ENCODE measurements around the gene GLOD4.

Gene GLOD4

DNA sequence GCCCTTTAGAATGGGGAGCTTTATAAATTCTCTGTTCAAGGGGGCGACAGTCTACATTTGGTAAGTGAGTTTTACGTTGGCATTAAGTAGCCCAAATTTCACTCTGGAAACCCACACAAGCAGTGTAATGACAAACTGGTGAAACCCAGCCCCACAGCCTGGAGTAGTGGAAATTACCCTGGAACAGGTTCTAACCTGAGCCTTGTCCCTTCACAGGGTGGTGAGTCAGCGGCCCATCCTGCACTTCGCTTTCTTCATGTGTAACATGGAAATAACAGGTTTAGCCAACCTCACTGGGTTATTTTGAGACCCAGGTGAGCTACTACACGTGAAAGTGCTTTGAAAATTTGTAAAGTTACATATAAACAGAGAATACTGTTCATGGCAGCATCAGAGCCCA lies 53.2 kb downstream of the GLOD4 start:
- H3K4me3 ChIP-seq (ENCODE audit: control insufficient read depth, low read depth, low read length) = no peak overlapping the region
- DNase-seq (ENCODE audit: low read depth) = no peak
- TF ChIP-seq, protein P1, sequence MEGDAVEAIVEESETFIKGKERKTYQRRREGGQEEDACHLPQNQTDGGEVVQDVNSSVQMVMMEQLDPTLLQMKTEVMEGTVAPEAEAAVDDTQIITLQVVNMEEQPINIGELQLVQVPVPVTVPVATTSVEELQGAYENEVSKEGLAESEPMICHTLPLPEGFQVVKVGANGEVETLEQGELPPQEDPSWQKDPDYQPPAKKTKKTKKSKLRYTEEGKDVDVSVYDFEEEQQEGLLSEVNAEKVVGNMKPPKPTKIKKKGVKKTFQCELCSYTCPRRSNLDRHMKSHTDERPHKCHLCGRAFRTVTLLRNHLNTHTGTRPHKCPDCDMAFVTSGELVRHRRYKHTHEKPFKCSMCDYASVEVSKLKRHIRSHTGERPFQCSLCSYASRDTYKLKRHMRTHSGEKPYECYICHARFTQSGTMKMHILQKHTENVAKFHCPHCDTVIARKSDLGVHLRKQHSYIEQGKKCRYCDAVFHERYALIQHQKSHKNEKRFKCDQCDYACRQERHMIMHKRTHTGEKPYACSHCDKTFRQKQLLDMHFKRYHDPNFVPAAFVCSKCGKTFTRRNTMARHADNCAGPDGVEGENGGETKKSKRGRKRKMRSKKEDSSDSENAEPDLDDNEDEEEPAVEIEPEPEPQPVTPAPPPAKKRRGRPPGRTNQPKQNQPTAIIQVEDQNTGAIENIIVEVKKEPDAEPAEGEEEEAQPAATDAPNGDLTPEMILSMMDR (conservative IDR thresholded peaks at IDR 0.05; ENCODE audit: control insufficient read depth, insufficient read depth, low read depth, low read length) = no peak

DNA sequence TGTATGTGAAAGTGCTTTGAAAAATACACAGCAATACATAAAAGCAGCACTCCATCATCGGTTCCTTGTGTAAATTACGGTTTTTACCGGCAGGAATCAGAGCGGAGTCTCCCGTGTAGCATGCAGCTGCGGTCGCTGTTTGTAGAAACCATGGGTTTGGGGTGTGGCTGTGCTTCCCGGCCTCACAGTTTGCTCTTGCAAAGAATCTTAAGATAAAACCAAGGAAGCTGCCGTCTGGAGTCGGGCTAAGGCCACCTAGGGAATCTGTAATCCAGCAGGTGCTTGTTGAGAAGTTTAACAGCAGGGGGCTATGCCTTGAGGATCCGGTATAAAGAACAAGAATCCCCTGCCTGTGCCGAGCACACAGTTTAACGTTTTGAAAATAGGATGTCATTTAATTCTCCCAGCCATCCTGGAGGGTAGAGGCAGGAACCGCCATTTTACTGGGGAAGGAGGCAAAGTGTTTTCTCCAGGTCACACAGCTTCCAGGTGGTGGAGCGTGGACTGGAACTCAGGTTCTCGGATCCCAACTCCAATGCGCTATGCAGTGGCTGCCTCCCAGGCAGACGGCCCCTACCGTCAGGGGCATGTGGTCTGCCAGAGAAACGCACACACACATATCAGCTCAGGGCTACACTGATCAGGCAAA lies 55.7 kb downstream of the GLOD4 start:
- no peak overlapping the region for H3K4me3 ChIP-seq (ENCODE audit: control insufficient read depth, low read depth, low read length)
- TF ChIP-seq, protein P1 (conservative IDR thresholded peaks at IDR 0.05; ENCODE audit: control insufficient read depth, insufficient read depth, low read depth, low read length) = no peak

DNA sequence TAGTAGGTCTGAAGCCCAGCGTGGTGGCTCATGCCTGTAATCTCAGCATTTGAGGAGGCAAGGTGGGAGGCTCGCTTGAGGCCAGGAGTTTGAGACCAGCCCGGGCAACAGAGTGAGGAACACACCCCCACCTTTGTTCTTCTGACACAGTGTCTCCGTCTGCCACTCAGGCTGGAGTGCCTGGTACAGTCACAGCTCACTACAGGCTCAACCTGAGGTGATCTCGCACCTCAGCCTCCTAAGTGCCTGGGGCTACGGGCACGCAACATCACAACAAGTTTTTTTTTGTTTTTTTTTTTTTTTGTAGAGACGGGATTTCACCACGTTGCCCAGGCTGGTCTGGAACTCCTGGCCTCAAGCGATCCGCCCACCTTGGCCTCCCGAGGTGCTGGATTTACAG lies 56.3 kb downstream of the GLOD4 start:
- no peak overlapping the region for H3K4me3 ChIP-seq (ENCODE audit: control insufficient read depth, low read depth, low read length)
- TF ChIP-seq, protein P1 (conservative IDR thresholded peaks at IDR 0.05; ENCODE audit: control insufficient read depth, insufficient read depth, low read depth, low read length) = no peak
- no peak for DNase-seq (ENCODE audit: low read depth)

More for the DNA sequence above, 55.7 kb downstream of the GLOD4 start:
- DNase-seq (ENCODE audit: low read depth) = no peak

DNA sequence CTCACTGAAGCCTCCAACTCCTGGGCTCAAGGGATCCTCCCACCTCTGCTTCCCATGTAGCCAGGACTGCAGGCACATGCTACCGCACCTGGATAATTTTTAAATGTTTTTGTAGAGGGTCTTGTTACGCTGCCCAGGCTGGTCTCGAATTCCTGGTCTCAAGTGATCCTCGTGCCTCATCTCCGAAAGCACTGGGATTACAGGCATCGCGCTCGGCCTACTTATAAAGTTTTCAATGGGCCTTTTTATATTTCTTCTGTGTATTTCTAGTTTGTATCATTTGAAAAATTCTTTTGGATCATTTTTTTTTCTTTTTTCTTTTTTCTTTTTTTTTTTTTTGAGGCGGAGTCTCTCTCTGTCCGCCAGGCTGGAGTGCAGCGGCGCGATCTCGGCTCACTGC lies 57.0 kb downstream of the GLOD4 start:
- no peak for DNase-seq (ENCODE audit: low read depth)

DNA sequence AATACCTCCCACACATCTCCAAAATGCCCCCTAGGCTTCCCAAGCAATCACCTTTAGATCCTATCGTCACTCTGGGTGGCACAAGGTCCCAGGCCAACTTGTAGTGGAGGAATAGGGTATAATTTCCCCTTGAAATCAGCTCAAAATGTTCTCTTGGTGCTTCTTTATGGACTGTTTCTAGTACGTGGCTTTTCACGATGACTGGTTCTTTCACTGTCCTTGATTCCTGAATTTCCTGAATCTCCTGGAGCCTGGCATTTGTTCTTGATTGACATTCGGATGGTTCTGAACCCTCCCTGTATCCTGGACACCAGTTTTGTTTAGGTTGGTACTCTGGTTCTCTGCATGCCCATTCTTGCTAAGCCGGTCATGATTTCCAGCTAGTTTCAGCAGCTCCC lies 60.5 kb downstream of the GLOD4 start:
- TF ChIP-seq, protein P1 (conservative IDR thresholded peaks at IDR 0.05; ENCODE audit: control insufficient read depth, insufficient read depth, low read depth, low read length) = no peak
- no peak overlapping the region for H3K4me3 ChIP-seq (ENCODE audit: control insufficient read depth, low read depth, low read length)
- DNase-seq (ENCODE audit: low read depth) = no peak

More for the DNA sequence above, 57.0 kb downstream of the GLOD4 start:
- no peak overlapping the region for H3K4me3 ChIP-seq (ENCODE audit: control insufficient read depth, low read depth, low read length)
- TF ChIP-seq, protein P1 (conservative IDR thresholded peaks at IDR 0.05; ENCODE audit: control insufficient read depth, insufficient read depth, low read depth, low read length) = no peak

DNA sequence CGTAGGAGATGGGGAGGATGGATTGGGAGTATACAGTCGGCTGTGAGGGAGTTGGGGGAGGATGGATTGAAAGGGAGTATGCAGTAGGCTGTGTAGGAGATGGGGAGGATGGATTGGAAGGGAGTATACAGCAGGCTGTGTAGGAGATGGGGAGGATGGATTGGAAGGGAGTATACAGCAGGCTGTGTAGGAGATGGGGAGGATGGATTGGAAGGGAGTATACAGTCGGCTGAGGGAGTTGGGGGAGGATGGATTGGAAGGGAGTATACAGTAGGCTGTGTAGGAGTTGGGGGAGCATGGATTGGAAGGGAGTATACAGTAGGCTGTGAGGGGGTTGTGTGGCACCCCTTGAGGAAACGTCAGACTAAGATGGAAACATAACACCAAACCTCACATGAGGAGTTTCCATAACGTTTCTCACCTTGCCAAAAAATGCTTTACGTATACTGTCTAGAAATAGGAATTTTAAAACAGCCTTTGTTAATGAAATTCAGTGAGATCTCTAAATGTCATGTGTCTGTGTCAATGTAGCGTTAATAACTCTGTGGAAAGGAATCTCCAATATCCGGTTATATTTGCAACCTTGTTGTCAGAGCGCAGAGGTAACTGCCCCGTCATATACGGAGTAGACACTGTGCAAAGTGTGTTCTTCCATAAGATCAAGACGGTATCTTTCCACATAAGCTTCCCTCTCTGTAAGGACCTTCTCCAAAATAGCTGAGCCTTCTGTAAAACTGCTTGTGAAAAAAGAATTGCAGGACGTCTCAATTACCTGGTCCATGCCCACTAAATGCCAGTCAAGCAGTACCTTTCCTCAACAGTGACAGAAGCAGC lies 61.2 kb downstream of the GLOD4 start:
- no peak overlapping the region for H3K4me3 ChIP-seq (ENCODE audit: control insufficient read depth, low read depth, low read length)
- TF ChIP-seq, protein P1 (conservative IDR thresholded peaks at IDR 0.05; ENCODE audit: control insufficient read depth, insufficient read depth, low read depth, low read length) = no peak

More for the DNA sequence above, 61.2 kb downstream of the GLOD4 start:
- no peak for DNase-seq (ENCODE audit: low read depth)
